ENCODE data around the gene PLEKHM3.
"Not testable (repeated sequence)": the region's sequence is repeated elsewhere in the genome, so short reads cannot be mapped to it uniquely, and the experiment has no call there.

Gene PLEKHM3

GRCh38 chr2:207819839-207820784 is 205.2 kb downstream of the PLEKHM3 start:
- Histone ChIP-seq H3K27ac (ENCODE audit: low read length) (no peak overlapping the region), H3K36me3 (ENCODE audit: control insufficient read depth, low read depth, low read length) (no peaks in the 10 kb centered on the region), H3K9me3 (ENCODE audit: control insufficient read depth, low read depth, low read length) (no peaks in the 10 kb centered on the region), H3K4me1 (ENCODE audit: control insufficient read depth, low read depth, low read length) (no peaks in the 10 kb centered on the region), H3K9ac (ENCODE audit: low read length) (no peak overlapping the region), H3K27me3 (ENCODE audit: control insufficient read depth, insufficient read depth, low read length) (no peaks in the 10 kb centered on the region), H3K4me3 (ENCODE audit: low read length) (no peak overlapping the region)

GRCh38 chr2:207819021-207819797 is 206.1 kb downstream of the PLEKHM3 start:
- H3K36me3 ChIP-seq (ENCODE audit: control insufficient read depth, low read depth, low read length), result no peaks in the 10 kb centered on the region
- H3K9me3 ChIP-seq (ENCODE audit: control insufficient read depth, low read depth, low read length), result no peaks in the 10 kb centered on the region
- H3K4me3 ChIP-seq (ENCODE audit: low read length), result no peak overlapping the region
- no peaks in the 10 kb centered on the region for H3K27me3 ChIP-seq (ENCODE audit: control insufficient read depth, insufficient read depth, low read length)
- peaks cover 2% of the 10 kb centered on the region for H3K4me1 ChIP-seq (ENCODE audit: control insufficient read depth, low read depth, low read length)
- no peak overlapping the region for H3K27ac ChIP-seq (ENCODE audit: low read length)
- H3K9ac ChIP-seq (ENCODE audit: low read length), result no peak overlapping the region

- Histone ChIP-seq H3K9ac (ENCODE audit: low read length) (no peak overlapping the region), H3K4me1 (ENCODE audit: control insufficient read depth, low read depth, low read length) (peaks cover 21% of the 10 kb centered on the region), H3K36me3 (ENCODE audit: control insufficient read depth, low read depth, low read length) (no peaks in the 10 kb centered on the region)
Observed at GRCh38 chr2:207816546-207816945, 208.8 kb downstream of the PLEKHM3 start.

DNA sequence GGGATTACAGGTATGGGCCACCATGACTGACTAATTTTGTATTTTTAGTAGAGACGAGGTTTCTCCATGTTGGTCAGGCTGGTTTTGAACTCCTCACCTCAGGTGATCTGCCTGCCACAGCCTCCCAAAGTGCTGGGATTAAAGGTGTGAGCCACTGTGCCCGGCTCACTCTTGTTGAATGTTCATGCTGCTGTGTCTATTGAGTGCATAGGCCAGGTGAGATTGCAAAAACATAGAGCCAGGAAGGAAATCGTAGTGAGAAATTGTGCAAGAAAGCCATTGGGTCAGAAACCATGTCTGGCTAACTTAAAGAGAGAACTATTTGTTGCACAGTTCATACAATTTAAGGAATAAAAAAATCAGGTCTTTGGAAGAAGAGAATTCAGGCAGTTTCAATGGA is 210.1 kb downstream of the PLEKHM3 start:
- no peak overlapping the region for H3K9ac ChIP-seq (ENCODE audit: low read length)
- H3K27me3 ChIP-seq (ENCODE audit: control insufficient read depth, insufficient read depth, low read length), result no peaks in the 10 kb centered on the region
- H3K4me1 ChIP-seq (ENCODE audit: control insufficient read depth, low read depth, low read length), result peaks cover 33% of the 10 kb centered on the region
- no peak overlapping the region for H3K4me3 ChIP-seq (ENCODE audit: low read length)
- H3K36me3 ChIP-seq (ENCODE audit: control insufficient read depth, low read depth, low read length), result no peaks in the 10 kb centered on the region
- H3K27ac ChIP-seq (ENCODE audit: low read length), result no peak overlapping the region
- H3K9me3 ChIP-seq (ENCODE audit: control insufficient read depth, low read depth, low read length), result no peaks in the 10 kb centered on the region

More at GRCh38 chr2:207816546-207816945, 208.8 kb downstream of the PLEKHM3 start:
- H3K27me3 ChIP-seq (ENCODE audit: control insufficient read depth, insufficient read depth, low read length), result no peaks in the 10 kb centered on the region
- H3K4me3 ChIP-seq (ENCODE audit: low read length), result no peak overlapping the region
- no peak overlapping the region for H3K27ac ChIP-seq (ENCODE audit: low read length)
- H3K9me3 ChIP-seq (ENCODE audit: control insufficient read depth, low read depth, low read length), result no peaks in the 10 kb centered on the region

DNA sequence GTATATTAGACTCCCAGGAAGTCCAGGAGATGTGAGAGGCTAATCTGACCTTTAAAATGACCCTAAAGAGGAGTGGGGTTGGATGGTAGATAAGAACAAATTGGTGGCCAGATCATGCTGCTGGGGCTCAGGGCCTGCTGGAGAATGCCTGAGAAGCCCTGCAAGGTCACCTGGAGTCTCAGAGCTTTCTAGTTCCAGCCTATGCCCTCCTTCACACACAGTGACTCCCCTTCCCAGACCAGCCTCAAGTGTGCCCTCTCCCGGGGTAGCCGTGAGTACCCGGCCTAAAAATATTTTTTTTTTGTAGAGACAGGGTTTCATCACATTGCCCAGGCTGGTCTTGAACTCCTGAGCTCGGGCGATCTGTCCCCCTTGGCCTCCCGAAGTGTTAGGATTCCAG is 211.4 kb downstream of the PLEKHM3 start:
- H3K4me1 ChIP-seq (ENCODE audit: control insufficient read depth, low read depth, low read length), result peaks cover 37% of the 10 kb centered on the region
- H3K9ac ChIP-seq (ENCODE audit: low read length), result no peak overlapping the region
- no peaks in the 10 kb centered on the region for H3K27me3 ChIP-seq (ENCODE audit: control insufficient read depth, insufficient read depth, low read length)
- H3K4me3 ChIP-seq (ENCODE audit: low read length), result no peak overlapping the region
- H3K27ac ChIP-seq (ENCODE audit: low read length), result no peak overlapping the region
- H3K9me3 ChIP-seq (ENCODE audit: control insufficient read depth, low read depth, low read length), result no peaks in the 10 kb centered on the region
- H3K36me3 ChIP-seq (ENCODE audit: control insufficient read depth, low read depth, low read length), result no peaks in the 10 kb centered on the region

- H3K27me3 ChIP-seq (ENCODE audit: control insufficient read depth, insufficient read depth, low read length), result no peaks in the 10 kb centered on the region
- no peaks in the 10 kb centered on the region for H3K36me3 ChIP-seq (ENCODE audit: control insufficient read depth, low read depth, low read length)
- peak overlapping the region; percentile 48 for H3K27ac ChIP-seq (ENCODE audit: low read length)
- no peaks in the 10 kb centered on the region for H3K9me3 ChIP-seq (ENCODE audit: control insufficient read depth, low read depth, low read length)
- peaks cover 43% of the 10 kb centered on the region for H3K4me1 ChIP-seq (ENCODE audit: control insufficient read depth, low read depth, low read length)
- H3K9ac ChIP-seq (ENCODE audit: low read length), result no peak overlapping the region
- H3K4me3 ChIP-seq (ENCODE audit: low read length), result no peak overlapping the region
Observed at GRCh38 chr2:207813221-207813916, 212.0 kb downstream of the PLEKHM3 start.

DNA sequence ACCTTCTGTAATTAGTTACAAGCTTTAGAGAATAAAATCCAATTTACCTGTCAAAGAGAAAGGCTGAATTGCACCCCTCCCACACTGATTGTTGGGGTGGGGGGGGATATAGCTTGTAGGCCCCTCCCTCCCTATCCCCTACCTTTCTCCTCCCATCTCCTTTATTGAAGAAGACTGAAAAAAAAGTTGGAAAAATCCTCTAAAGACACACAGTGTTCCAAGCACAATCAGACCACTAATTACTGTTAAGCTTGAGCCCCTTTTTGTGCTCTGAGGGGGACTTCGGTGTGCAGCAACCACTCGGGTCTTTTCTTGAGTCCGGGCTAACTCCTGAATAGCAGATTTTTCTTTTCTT is 212.6 kb downstream of the PLEKHM3 start:
- H3K9ac ChIP-seq (ENCODE audit: low read length), result no peak overlapping the region
- H3K4me3 ChIP-seq (ENCODE audit: low read length), result no peak overlapping the region
- H3K27me3 ChIP-seq (ENCODE audit: control insufficient read depth, insufficient read depth, low read length), result no peaks in the 10 kb centered on the region
- H3K4me1 ChIP-seq (ENCODE audit: control insufficient read depth, low read depth, low read length), result peaks cover 47% of the 10 kb centered on the region
- no peaks in the 10 kb centered on the region for H3K36me3 ChIP-seq (ENCODE audit: control insufficient read depth, low read depth, low read length)
- no peak overlapping the region for H3K27ac ChIP-seq (ENCODE audit: low read length)
- no peaks in the 10 kb centered on the region for H3K9me3 ChIP-seq (ENCODE audit: control insufficient read depth, low read depth, low read length)

DNA sequence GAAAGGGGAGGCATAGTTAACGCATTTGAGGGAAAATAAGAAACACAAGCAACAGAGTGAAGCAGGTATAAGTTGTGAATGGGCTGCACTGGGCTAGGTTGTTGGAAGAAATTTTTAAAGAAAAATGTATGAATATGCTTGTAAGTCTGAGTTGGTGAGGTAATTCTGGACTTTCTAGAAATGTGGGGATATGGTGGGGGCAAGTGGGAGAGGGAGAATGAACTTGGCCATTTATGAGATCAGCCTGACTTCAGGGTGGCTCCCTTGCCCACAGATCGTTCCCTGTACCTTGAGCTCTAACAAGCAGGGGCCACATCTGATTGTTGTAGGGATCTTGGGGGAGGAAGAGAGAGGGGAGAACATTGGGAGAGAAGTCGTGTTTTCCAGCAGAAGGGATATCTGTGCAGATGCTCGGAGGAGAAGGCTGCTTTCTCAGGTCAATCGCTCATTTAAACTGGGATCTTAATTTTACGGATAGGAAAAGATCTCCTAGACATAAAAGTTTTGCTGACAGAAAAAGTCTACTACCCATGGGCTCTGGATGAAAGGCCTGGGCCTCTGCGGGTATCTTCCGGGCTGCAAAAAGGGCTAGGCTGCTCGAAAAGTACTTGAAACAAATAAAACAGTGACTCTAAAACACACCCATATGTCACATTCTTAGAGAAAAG is 213.1 kb downstream of the PLEKHM3 start:
- peaks cover 47% of the 10 kb centered on the region for H3K4me1 ChIP-seq (ENCODE audit: control insufficient read depth, low read depth, low read length)
- H3K27ac ChIP-seq (ENCODE audit: low read length), result no peak overlapping the region
- H3K27me3 ChIP-seq (ENCODE audit: control insufficient read depth, insufficient read depth, low read length), result no peaks in the 10 kb centered on the region
- no peak overlapping the region for H3K4me3 ChIP-seq (ENCODE audit: low read length)
- no peaks in the 10 kb centered on the region for H3K9me3 ChIP-seq (ENCODE audit: control insufficient read depth, low read depth, low read length)
- no peaks in the 10 kb centered on the region for H3K36me3 ChIP-seq (ENCODE audit: control insufficient read depth, low read depth, low read length)
- no peak overlapping the region for H3K9ac ChIP-seq (ENCODE audit: low read length)

DNA sequence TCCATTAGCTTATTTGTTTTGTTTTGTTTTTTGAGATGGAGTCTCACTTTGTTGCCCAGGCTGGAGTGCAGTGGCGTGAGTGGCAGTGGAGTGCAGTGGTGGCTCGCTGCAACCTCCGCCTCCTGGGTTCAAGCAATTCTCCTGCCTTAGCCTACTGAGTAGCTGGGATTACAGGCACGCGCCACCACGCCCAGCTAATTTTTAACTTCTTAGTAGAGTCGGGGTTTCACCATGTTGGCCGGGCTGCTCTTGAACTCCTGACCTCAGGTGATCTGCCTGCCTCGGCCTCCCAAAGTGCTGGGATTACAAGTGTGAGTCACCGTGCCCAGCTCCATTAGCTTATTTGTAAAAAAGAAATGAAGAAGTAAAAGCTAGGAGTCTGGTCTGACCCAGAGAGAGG is 213.7 kb downstream of the PLEKHM3 start:
- H3K27me3 ChIP-seq (ENCODE audit: control insufficient read depth, insufficient read depth, low read length); H3K36me3 ChIP-seq (ENCODE audit: control insufficient read depth, low read depth, low read length); H3K27ac ChIP-seq (ENCODE audit: low read length); H3K9ac ChIP-seq (ENCODE audit: low read length); H3K4me3 ChIP-seq (ENCODE audit: low read length); H3K9me3 ChIP-seq (ENCODE audit: control insufficient read depth, low read depth, low read length): not testable (repeated sequence)
- peaks cover 47% of the 10 kb centered on the region for H3K4me1 ChIP-seq (ENCODE audit: control insufficient read depth, low read depth, low read length)

DNA sequence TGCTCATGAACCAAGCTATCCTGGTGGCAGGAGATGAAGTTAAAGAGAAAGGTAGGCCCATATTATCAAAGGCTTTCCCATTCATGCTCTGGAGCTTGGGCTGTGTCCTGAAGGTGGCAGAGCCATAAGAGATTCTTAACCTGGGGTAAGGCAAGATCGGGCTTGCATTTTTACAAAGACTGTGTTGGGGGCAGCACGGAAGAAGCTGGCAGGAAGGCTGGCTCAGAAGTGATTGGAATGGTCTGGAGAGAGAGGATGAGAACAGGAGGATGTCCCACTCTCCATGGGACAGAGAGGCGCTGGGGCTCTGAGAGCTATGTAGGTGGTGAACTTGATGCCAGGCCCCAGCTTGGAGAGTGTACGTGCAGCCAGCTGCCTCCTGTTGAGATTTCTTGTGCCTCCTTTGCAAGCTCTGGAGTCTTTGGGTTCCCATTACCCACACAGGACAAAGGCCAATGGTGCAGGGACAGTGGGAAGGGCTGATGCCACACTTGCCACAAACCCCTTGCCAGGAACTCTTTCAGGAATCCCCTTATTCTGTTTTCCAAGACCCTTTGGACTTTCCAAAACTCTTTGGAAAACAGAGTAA is 215.0 kb downstream of the PLEKHM3 start:
- no peak overlapping the region for H3K9ac ChIP-seq (ENCODE audit: low read length)
- H3K27ac ChIP-seq (ENCODE audit: low read length), result no peak overlapping the region
- no peak overlapping the region for H3K4me3 ChIP-seq (ENCODE audit: low read length)

DNA sequence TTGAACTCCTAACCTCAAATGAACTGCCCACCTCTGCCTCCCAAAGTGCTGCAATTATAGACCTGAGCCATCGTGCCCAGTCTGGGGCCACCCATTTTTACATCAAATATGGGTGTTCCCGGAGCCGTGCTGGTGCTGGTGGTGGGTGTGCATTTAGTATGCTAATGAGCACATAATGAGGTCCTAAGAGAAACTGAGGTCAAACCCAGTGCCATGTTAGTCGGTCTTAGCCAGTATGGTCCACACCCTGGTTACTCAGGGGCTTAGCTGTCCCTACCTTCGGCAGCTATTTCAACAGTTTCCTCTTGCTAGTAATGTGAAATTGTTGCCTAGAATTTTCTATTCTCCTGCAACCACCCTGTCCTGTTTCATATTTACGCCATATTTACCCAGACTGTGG is 217.2 kb downstream of the PLEKHM3 start:
- no peak overlapping the region for H3K9ac ChIP-seq (ENCODE audit: low read length)
- H3K4me1 ChIP-seq (ENCODE audit: control insufficient read depth, low read depth, low read length), result peaks cover 35% of the 10 kb centered on the region
- H3K36me3 ChIP-seq (ENCODE audit: control insufficient read depth, low read depth, low read length), result no peaks in the 10 kb centered on the region
- H3K27ac ChIP-seq (ENCODE audit: low read length), result no peak overlapping the region
- H3K27me3 ChIP-seq (ENCODE audit: control insufficient read depth, insufficient read depth, low read length), result no peaks in the 10 kb centered on the region
- H3K9me3 ChIP-seq (ENCODE audit: control insufficient read depth, low read depth, low read length), result no peaks in the 10 kb centered on the region
- H3K4me3 ChIP-seq (ENCODE audit: low read length), result no peak overlapping the region

More for the DNA sequence above, 215.0 kb downstream of the PLEKHM3 start:
- Histone ChIP-seq H3K36me3 (ENCODE audit: control insufficient read depth, low read depth, low read length) (no peaks in the 10 kb centered on the region), H3K27me3 (ENCODE audit: control insufficient read depth, insufficient read depth, low read length) (no peaks in the 10 kb centered on the region), H3K4me1 (ENCODE audit: control insufficient read depth, low read depth, low read length) (peaks cover 47% of the 10 kb centered on the region), H3K9me3 (ENCODE audit: control insufficient read depth, low read depth, low read length) (no peaks in the 10 kb centered on the region)
